ENCODE measurements around the gene FBXW5. TPM values are rescaled to one million over a fixed set of nuclear protein-coding genes. Genes with fewer than 3 reads are reported as not detected.

FBXW5 gene
- total RNA-seq, 1 donor from 2014 or later, result 100.0 TPM

DNA sequence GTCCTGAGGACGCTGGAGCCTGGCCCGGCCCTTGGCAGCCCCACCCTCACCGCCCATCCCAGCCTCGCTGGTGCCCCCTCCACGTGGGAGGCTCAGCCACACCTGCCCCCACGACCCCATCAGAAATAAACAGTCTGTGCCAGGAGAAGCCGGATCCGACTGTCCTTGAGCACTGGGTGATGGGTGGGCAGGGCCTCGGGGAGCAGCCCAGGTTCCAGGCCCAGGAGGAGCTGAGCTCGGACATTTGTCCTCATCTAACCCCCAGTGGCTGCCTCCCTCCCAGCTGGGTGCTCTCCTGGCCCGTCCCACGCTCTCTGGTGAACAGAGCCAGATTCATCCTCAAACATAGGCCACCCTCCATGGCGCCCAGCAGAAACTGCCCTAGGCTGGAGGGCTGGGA is 28.2 kb upstream of the FBXW5 start:
- Mint-ChIP-seq H3K4me3 (ENCODE audit: unreplicated experiment) (no peak overlapping the region), H3K27ac (ENCODE audit: unreplicated experiment) (no peak overlapping the region), H3K36me3 (ENCODE audit: low read depth, unreplicated experiment) (no peaks in the 10 kb centered on the region), H3K4me1 (ENCODE audit: unreplicated experiment) (no peaks in the 10 kb centered on the region), H3K27me3 (ENCODE audit: unreplicated experiment) (peaks cover 1% of the 10 kb centered on the region), H3K9me3 (ENCODE audit: unreplicated experiment) (no peaks in the 10 kb centered on the region)
- DNase-seq (ENCODE audit: low spot score), result no peak
- TF ChIP-seq, protein P1, sequence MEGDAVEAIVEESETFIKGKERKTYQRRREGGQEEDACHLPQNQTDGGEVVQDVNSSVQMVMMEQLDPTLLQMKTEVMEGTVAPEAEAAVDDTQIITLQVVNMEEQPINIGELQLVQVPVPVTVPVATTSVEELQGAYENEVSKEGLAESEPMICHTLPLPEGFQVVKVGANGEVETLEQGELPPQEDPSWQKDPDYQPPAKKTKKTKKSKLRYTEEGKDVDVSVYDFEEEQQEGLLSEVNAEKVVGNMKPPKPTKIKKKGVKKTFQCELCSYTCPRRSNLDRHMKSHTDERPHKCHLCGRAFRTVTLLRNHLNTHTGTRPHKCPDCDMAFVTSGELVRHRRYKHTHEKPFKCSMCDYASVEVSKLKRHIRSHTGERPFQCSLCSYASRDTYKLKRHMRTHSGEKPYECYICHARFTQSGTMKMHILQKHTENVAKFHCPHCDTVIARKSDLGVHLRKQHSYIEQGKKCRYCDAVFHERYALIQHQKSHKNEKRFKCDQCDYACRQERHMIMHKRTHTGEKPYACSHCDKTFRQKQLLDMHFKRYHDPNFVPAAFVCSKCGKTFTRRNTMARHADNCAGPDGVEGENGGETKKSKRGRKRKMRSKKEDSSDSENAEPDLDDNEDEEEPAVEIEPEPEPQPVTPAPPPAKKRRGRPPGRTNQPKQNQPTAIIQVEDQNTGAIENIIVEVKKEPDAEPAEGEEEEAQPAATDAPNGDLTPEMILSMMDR (IDR thresholded peaks at IDR 0.05; ENCODE audit: unreplicated experiment), result no peak

DNA sequence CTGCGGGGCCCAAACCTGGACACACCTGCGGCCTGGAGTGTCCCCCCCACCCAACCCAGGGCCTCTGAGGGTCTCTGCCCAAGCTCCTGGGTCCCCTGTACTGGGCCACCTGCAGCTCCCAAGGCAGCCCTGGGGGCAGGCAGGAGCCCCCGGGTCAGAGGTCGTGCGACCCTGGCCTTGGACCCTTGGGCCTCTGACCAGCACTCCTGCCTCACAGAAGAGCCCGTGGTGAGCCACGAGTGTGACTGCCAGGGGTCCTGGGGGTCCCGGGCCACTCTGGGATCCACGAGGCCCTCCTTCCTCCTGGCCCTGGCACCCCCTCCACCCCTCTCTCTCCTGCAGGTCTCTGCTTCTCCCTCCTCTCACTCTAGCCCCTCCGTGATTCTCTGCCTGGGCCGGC is 27.8 kb upstream of the FBXW5 start:
- Mint-ChIP-seq H3K9me3 (ENCODE audit: unreplicated experiment) (no peaks in the 10 kb centered on the region), H3K27me3 (ENCODE audit: unreplicated experiment) (peaks cover 1% of the 10 kb centered on the region), H3K4me1 (ENCODE audit: unreplicated experiment) (no peaks in the 10 kb centered on the region), H3K4me3 (ENCODE audit: unreplicated experiment) (no peak overlapping the region), H3K36me3 (ENCODE audit: low read depth, unreplicated experiment) (no peaks in the 10 kb centered on the region), H3K27ac (ENCODE audit: unreplicated experiment) (no peak overlapping the region)
- TF ChIP-seq, protein P1 (IDR thresholded peaks at IDR 0.05; ENCODE audit: unreplicated experiment), result no peak
- no peak for DNase-seq (ENCODE audit: low spot score)

DNA sequence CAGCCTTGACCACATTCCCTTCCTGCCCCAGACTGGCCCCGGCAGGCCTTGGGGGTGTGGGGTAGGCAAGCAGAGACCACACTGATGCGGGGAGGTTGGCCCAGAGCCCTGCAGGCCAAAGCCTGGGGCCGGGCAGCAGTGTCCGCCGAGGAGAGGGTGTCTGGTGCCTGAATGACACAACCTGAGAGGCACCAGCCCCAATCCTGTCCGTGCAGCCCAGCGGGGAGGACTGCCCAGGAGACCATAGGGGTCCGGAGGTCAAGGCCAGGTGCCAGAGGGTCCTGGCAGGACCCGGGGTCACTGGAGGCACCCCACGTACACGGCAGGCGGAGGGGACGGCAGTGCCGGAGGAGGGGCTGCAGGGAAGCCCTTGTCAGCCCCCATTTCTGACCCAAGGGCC is 27.2 kb upstream of the FBXW5 start:
- Mint-ChIP-seq H3K4me1 (ENCODE audit: unreplicated experiment) (no peaks in the 10 kb centered on the region), H3K36me3 (ENCODE audit: low read depth, unreplicated experiment) (no peaks in the 10 kb centered on the region), H3K9me3 (ENCODE audit: unreplicated experiment) (no peaks in the 10 kb centered on the region), H3K27me3 (ENCODE audit: unreplicated experiment) (no peaks in the 10 kb centered on the region), H3K27ac (ENCODE audit: unreplicated experiment) (no peak overlapping the region), H3K4me3 (ENCODE audit: unreplicated experiment) (no peak overlapping the region)
- TF ChIP-seq, protein P1 (IDR thresholded peaks at IDR 0.05; ENCODE audit: unreplicated experiment), result no peak
- DNase-seq (ENCODE audit: low spot score), result no peak

DNA sequence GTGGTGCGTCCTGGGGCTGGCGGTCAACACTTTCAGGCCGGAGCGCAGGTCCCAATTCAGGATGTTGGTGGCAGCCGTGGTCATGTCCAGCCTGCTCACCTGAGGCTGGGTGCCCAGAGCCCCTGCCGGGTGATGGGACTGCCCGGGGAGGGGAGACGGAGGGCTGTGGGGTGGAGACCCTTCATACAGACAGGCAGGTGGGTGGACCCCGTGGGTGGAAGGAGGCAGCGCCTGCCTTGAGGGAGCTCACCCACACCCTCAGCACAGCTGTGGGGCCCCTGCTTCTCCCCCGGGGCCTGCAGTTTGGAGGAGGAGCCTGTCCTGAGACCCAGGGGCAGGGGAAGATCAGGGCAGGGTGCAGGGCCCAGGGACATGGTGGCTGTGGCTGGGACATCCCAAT is 25.8 kb upstream of the FBXW5 start:
- H3K4me3 Mint-ChIP-seq (ENCODE audit: unreplicated experiment), result no peak overlapping the region
- DNase-seq (ENCODE audit: low spot score), result no peak
- H3K27ac Mint-ChIP-seq (ENCODE audit: unreplicated experiment), result no peak overlapping the region
- no peaks in the 10 kb centered on the region for H3K9me3 Mint-ChIP-seq (ENCODE audit: unreplicated experiment)
- peaks cover 5% of the 10 kb centered on the region for H3K27me3 Mint-ChIP-seq (ENCODE audit: unreplicated experiment)
- H3K4me1 Mint-ChIP-seq (ENCODE audit: unreplicated experiment), result no peaks in the 10 kb centered on the region
- TF ChIP-seq, protein P1 (IDR thresholded peaks at IDR 0.05; ENCODE audit: unreplicated experiment), result no peak
- no peaks in the 10 kb centered on the region for H3K36me3 Mint-ChIP-seq (ENCODE audit: low read depth, unreplicated experiment)

DNA sequence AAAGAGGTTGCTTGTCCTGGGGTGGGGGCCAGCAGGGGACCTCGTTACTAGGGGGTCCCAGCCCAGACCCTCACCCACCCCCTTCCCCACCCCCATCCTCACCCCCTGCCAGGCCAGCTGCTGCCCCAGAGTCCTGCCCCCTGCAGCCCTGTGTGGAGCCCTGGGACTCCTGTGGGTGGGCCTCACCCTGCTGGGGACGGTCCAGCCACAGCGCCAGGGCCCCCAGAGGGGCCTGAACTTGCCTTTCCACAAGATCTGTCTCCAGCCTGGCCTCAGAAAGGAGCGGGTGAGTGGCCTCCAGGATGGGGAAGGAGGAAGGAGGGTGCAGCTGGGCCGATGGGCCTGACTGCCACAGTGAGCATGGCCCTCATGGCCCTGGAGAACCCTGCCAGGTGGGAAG is 25.2 kb upstream of the FBXW5 start:
- Mint-ChIP-seq H3K36me3 (ENCODE audit: low read depth, unreplicated experiment) (no peaks in the 10 kb centered on the region), H3K27me3 (ENCODE audit: unreplicated experiment) (peaks cover 6% of the 10 kb centered on the region), H3K9me3 (ENCODE audit: unreplicated experiment) (no peaks in the 10 kb centered on the region), H3K4me1 (ENCODE audit: unreplicated experiment) (no peaks in the 10 kb centered on the region), H3K27ac (ENCODE audit: unreplicated experiment) (no peak overlapping the region), H3K4me3 (ENCODE audit: unreplicated experiment) (no peak overlapping the region)
- no peak for DNase-seq (ENCODE audit: low spot score)
- TF ChIP-seq, protein P1 (IDR thresholded peaks at IDR 0.05; ENCODE audit: unreplicated experiment), result no peak
